Fibroblast of lung (primary cell): ENCODE data around the gene APP. TPM values are rescaled to one million over a fixed set of nuclear protein-coding genes. Genes with fewer than 3 reads are reported as not detected.

Source experiments
- DNase-seq, 2 donors: peaks; one replicate each; pipeline versions ENCODE4 v3.0.0 to v3.0.0-alpha.2; 2010; ENCODE audit warnings: low read depth in 2 of 2
- H2AFZ ChIP-seq: 2 replicates; pipeline ENCODE4 v1.5.1; 2012; ENCODE audit warnings: low read length, control low read depth, inconsistent platforms
- H3K27ac ChIP-seq: 2 replicates; pipeline ENCODE4 v1.5.1; 2011; ENCODE audit warnings: low read length, control low read depth; ENCODE audit not compliant: insufficient read depth
- H3K27me3 ChIP-seq: 2 replicates; pipeline ENCODE4 v1.5.1; 2011; ENCODE audit warnings: mild to moderate bottlenecking, low read length; ENCODE audit not compliant: control insufficient read depth, insufficient read depth
- H3K36me3 ChIP-seq: 2 replicates; pipeline ENCODE4 v1.5.1; 2011; ENCODE audit warnings: low read length; ENCODE audit not compliant: control insufficient read depth, insufficient read depth
- H3K4me1 ChIP-seq: 2 replicates; pipeline ENCODE4 v1.5.1; 2011; ENCODE audit warnings: low read length; ENCODE audit not compliant: control insufficient read depth, insufficient read depth; ENCODE audit errors: extremely low read depth
- H3K4me2 ChIP-seq: 2 replicates; pipeline ENCODE4 v1.5.1; 2011; ENCODE audit warnings: low read length, control low read depth; ENCODE audit not compliant: insufficient read depth; ENCODE audit errors: extremely low read depth
- H3K4me3 ChIP-seq, 4 experiments: fragments of 200-600 bp in 1 of 4; sonication (generic) in 1 of 4; replicated peaks in 1 of 4; 2 replicates each; pipeline ENCODE4 v1.5.1; 2011 to 2016; ENCODE audit warnings: low read length in 4 of 4, low read depth in 3 of 4, mild to moderate bottlenecking in 3 of 4, control low read depth in 2 of 4, inconsistent platforms in 1 of 4, mixed read lengths in 1 of 4; ENCODE audit not compliant: insufficient read depth in 1 of 4; ENCODE audit errors: control extremely low read depth in 1 of 4
- H3K79me2 ChIP-seq: 2 replicates; pipeline ENCODE4 v1.5.1; 2012; ENCODE audit warnings: mild to moderate bottlenecking, low read length, inconsistent platforms; ENCODE audit not compliant: control insufficient read depth, insufficient read depth
- H3K9ac ChIP-seq: 2 replicates; pipeline ENCODE4 v1.5.1; 2011; ENCODE audit warnings: mild to moderate bottlenecking, low read length, control low read depth; ENCODE audit not compliant: insufficient read depth
- H3K9me3 ChIP-seq: 2 replicates; pipeline ENCODE4 v1.5.1; 2012; ENCODE audit warnings: low read depth, low read length; ENCODE audit not compliant: control insufficient read depth, insufficient read depth
- H4K20me1 ChIP-seq: 2 replicates; pipeline ENCODE4 v1.5.1; 2011; ENCODE audit warnings: low read length; ENCODE audit not compliant: control insufficient read depth, insufficient read depth; ENCODE audit errors: extremely low read depth
- CTCF ChIP-seq, 2 donors: IDR thresholded peaks in 1 of 2; conservative IDR thresholded peaks in 1 of 2; 1 replicate in 1 of 2; 2 replicates in 1 of 2; pipeline ENCODE4 v1.5.1; 2011 to 2012; ENCODE audit warnings: low read length in 2 of 2, control low read depth in 1 of 2, inconsistent platforms in 1 of 2, low read depth in 1 of 2, mild to moderate bottlenecking in 1 of 2
- EZH2 ChIP-seq: IDR thresholded peaks from 2 replicates; pipeline ENCODE4 v1.5.1; 2012; ENCODE audit warnings: low read length, control low read depth, mild to moderate bottlenecking; ENCODE audit errors: missing control alignments
- polyA plus RNA-seq, 2 donors: library from polyadenylated mRNA; depleted of rRNA in 1 of 2; stranded (reverse) in 1 of 2; unstranded in 1 of 2; fragments of >200 nt; gene quantifications; 2 replicates each; pipeline ENCODE4 v1.2.1, GENCODE V29; 2011 to 2012; ENCODE audit warnings: missing spikeins in 1 of 2
- total RNA-seq: library from RNA; depleted of rRNA; stranded (reverse); fragments of >200 nt; gene quantifications from 2 replicates; pipeline ENCODE4 v1.2.1, GENCODE V29; 2014

APP gene
- total and polyA plus RNA-seq, 2 donors (not counting 1 experiment from before 2014, with no cell fraction given) = 633 to 1,088 TPM

GRCh38 chr21:26055010-26055409 lies 115.6 kb downstream of the APP start:
- Histone ChIP-seq H3K4me2 (no peak overlapping the region), H3K9me3 (no peaks in the 10 kb centered on the region), H3K36me3 (no peaks in the 10 kb centered on the region), H3K4me3 (no peak overlapping the region), H3K9ac (no peak overlapping the region), H4K20me1 (no peaks in the 10 kb centered on the region), H3K79me2 (peaks cover 7% of the 10 kb centered on the region), H3K4me1 (no peaks in the 10 kb centered on the region), H3K27me3 (no peaks in the 10 kb centered on the region), H2AFZ (no peak overlapping the region), H3K27ac (no peak overlapping the region)
- TF ChIP-seq CTCF (conservative IDR thresholded peaks at IDR 0.05 in 1 of 2, IDR thresholded peaks at IDR 0.05 in 1 of 2; ENCODE audit: low read depth in 1 of 2, low read length in 2 of 2) (no peak), EZH2 (no peak)
- no peak for DNase-seq

GRCh38 chr21:26052057-26052456 lies 118.5 kb downstream of the APP start:
- Histone ChIP-seq H3K4me3 (no peak overlapping the region), H3K4me1 (no peaks in the 10 kb centered on the region), H4K20me1 (no peaks in the 10 kb centered on the region), H3K79me2 (peaks cover 5% of the 10 kb centered on the region), H3K27me3 (no peaks in the 10 kb centered on the region), H3K9me3 (no peaks in the 10 kb centered on the region), H3K27ac (no peak overlapping the region), H3K4me2 (no peak overlapping the region), H3K9ac (no peak overlapping the region), H2AFZ (no peak overlapping the region), H3K36me3 (peaks cover 2% of the 10 kb centered on the region)
- no peak for DNase-seq
- TF ChIP-seq EZH2 (no peak), CTCF (conservative IDR thresholded peaks at IDR 0.05 in 1 of 2, IDR thresholded peaks at IDR 0.05 in 1 of 2; ENCODE audit: low read depth in 1 of 2, low read length in 2 of 2) (no peak)

GRCh38 chr21:26050857-26051256 lies 119.7 kb downstream of the APP start:
- Histone ChIP-seq H3K27me3 (no peaks in the 10 kb centered on the region), H2AFZ (no peak overlapping the region), H3K79me2 (peaks cover 4% of the 10 kb centered on the region), H3K4me3 (no peak overlapping the region), H3K4me2 (no peak overlapping the region), H3K9ac (no peak overlapping the region), H3K36me3 (peaks cover 2% of the 10 kb centered on the region), H4K20me1 (no peaks in the 10 kb centered on the region), H3K9me3 (no peaks in the 10 kb centered on the region), H3K4me1 (no peaks in the 10 kb centered on the region), H3K27ac (no peak overlapping the region)
- TF ChIP-seq EZH2 (no peak), CTCF (conservative IDR thresholded peaks at IDR 0.05 in 1 of 2, IDR thresholded peaks at IDR 0.05 in 1 of 2; ENCODE audit: low read depth in 1 of 2, low read length in 2 of 2) (no peak)
- no peak for DNase-seq
